Activated T-cell treated with anti-CD3 and anti-CD28 coated beads, Interleukin-2, amount 50 U/mL, for 1 hour (primary cell): ENCODE measurements around the gene SUCLA2.

ENCODE experiments used
- DNase-seq: peaks from one replicate; pipeline ENCODE4 v3.0.0-alpha.2; 2020

Gene SUCLA2

DNA sequence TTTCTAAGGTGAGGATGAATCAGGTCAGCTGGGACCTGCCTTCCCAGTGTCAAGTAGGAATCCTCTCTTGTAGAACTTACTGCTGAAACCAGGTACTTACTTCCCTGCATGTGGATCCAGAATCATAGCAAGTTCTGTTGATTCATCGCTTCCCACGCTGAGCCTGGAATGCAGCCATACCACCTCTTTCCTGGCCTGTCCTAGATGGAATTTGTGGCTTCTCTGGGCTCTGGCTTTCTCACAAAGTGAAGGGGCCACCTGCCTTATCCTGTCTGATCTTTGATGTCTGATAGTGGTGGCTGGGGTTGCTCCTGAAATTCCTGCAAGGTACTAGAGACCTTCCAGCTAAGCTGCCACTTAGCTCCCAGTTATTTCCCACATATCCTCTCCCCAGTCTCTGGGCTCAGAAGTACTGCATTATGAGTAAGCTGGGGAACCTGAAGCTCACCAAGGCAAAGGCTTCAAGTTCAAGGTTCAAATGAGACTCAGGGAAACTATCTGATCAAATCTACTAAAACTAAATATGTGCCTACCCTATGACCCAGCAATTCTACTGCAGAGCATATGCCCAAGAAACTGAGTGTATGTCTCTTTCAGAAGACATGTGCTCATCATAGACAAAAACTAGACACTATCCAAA lies 103.5 kb downstream of the SUCLA2 start:
- no peak for DNase-seq

DNA sequence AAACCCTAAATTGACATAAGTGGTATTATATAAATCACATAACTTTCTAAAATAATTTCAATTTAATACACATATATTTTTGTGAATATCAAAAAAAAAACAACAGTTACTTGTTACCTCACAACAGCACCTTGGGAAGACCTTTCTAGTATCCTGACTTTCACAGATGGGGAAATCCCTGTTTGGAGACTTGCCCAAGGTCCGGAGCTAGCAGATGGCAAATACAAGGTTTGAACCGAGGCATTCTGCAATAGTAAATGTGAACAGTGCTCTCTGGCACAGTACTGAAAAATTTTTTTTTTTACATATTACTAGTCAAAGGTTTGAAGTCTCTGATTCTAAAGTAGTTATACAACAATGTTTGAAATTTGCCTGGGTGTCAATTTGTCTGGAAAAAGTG lies 104.5 kb downstream of the SUCLA2 start:
- DNase-seq, result no peak

DNA sequence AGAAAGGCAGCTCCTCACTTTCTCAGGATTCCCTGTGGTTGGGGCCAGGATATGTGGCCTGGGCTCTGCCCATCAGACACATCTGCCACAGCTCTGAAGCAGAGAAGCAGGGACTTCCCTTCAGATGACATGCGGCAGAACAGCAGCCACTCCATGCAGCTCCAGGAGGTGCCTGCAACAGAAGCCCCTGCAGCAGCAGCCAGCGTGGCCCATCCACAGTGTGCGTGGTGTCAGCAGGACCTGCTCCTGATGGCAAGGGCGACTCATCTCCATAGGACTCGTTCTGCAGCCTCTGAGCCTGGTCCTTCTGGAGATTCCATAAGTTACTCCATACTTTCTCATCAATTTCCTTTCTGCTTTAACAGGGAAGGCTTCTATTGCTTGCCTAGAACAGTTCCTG lies 105.0 kb downstream of the SUCLA2 start:
- DNase-seq, result no peak

DNA sequence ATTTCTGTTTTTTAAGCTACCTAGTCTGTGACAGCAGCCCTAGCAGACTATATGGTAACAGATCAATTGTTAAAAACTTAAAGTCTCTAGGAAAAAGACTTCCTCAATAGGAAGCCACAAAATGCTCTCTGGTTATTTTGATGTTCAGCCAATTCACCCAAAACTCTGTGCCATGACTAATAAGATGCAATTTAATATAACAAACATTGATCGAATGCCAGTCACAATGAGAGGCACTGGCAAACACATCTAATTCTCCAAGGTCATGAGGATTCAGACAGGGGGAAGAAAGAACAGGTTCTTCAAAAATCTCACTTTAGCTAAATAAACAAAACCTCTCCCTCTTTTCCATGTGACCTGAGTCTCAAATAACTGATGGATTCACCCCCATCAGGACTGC lies 107.5 kb downstream of the SUCLA2 start:
- DNase-seq, result no peak
